H9 (cell line): Measurements from ENCODE around the gene CRIP2. TPM values are rescaled to one million over a fixed set of nuclear protein-coding genes. Genes with fewer than 3 reads are reported as not detected.
A peak's percentile ranks its signal among the peaks of the same experiment; 100 is the strongest.

ENCODE experiments used
- DNase-seq: peaks from one replicate; pipeline ENCODE4 v3.0.0-alpha.2; 2017
- H2AFZ ChIP-seq: one replicate; pipeline ENCODE4 v1.6.1; 2013; ENCODE audit warnings: mild to moderate bottlenecking, low read length, control low read depth, moderate library complexity
- H2AK5ac ChIP-seq: 2 replicates; pipeline ENCODE4 v1.6.1; 2013; ENCODE audit warnings: low read length, control low read depth, mixed read lengths; ENCODE audit not compliant: insufficient read length
- H2BK120ac ChIP-seq: one replicate; pipeline ENCODE4 v1.6.1; 2013; ENCODE audit warnings: low read depth, mild to moderate bottlenecking, low read length, control low read depth, inconsistent platforms; ENCODE audit not compliant: poor library complexity, severe bottlenecking
- H2BK12ac ChIP-seq: 2 replicates; pipeline ENCODE4 v1.6.1; 2013; ENCODE audit warnings: low read length, control low read depth, mixed read lengths, low read depth; ENCODE audit not compliant: insufficient read length
- H2BK15ac ChIP-seq: 2 replicates; pipeline ENCODE4 v1.6.1; 2013; ENCODE audit warnings: low read depth, low read length, control low read depth
- H2BK20ac ChIP-seq: one replicate; pipeline ENCODE4 v1.6.1; 2013; ENCODE audit warnings: low read depth, mild to moderate bottlenecking, low read length, control low read depth, inconsistent platforms; ENCODE audit not compliant: poor library complexity, severe bottlenecking
- H2BK5ac ChIP-seq: 2 replicates; pipeline ENCODE4 v1.6.1; 2013; ENCODE audit warnings: low read length, control low read depth, mixed read lengths; ENCODE audit not compliant: insufficient read length
- H3K14ac ChIP-seq: 2 replicates; pipeline ENCODE4 v1.6.1; 2013; ENCODE audit warnings: low read length, control low read depth; ENCODE audit not compliant: insufficient read depth
- H3K18ac ChIP-seq: 2 replicates; pipeline ENCODE4 v1.6.1; 2013; ENCODE audit warnings: low read depth, mild to moderate bottlenecking, mixed read lengths, low read length, control low read depth; ENCODE audit not compliant: insufficient read length
- H3K23ac ChIP-seq: 2 replicates; pipeline ENCODE4 v1.6.1; 2013; ENCODE audit warnings: low read length, control low read depth, mixed read lengths, low read depth; ENCODE audit not compliant: insufficient read length
- H3K23me2 ChIP-seq: 2 replicates; pipeline ENCODE4 v1.6.1; 2013; ENCODE audit warnings: low read depth, mild to moderate bottlenecking, mixed read lengths, low read length, control low read depth; ENCODE audit not compliant: insufficient read length, poor library complexity, severe bottlenecking
- H3K27ac ChIP-seq: 2 replicates; pipeline ENCODE4 v1.5.1; 2013; ENCODE audit warnings: low read length, control low read depth, mixed read lengths, low read depth; ENCODE audit not compliant: insufficient read length
- H3K27me3 ChIP-seq: 2 replicates; pipeline ENCODE4 v1.6.1; 2013; ENCODE audit warnings: low read length, control low read depth, inconsistent platforms; ENCODE audit not compliant: insufficient read depth
- H3K4ac ChIP-seq: 2 replicates; pipeline ENCODE4 v1.6.1; 2013; ENCODE audit warnings: low read depth, mild to moderate bottlenecking, control low read depth, inconsistent platforms, low read length, moderate library complexity
- H3K4me1 ChIP-seq: 2 replicates; pipeline ENCODE4 v1.6.1; 2013; ENCODE audit warnings: low read length, control low read depth, inconsistent platforms; ENCODE audit not compliant: insufficient read depth
- H3K4me2 ChIP-seq: 2 replicates; pipeline ENCODE4 v1.6.1; 2013; ENCODE audit warnings: low read length, control low read depth, mixed read lengths; ENCODE audit not compliant: insufficient read length, insufficient read depth
- H3K56ac ChIP-seq: 2 replicates; pipeline ENCODE4 v1.6.1; 2013; ENCODE audit warnings: low read depth, mild to moderate bottlenecking, mixed read lengths, low read length, control low read depth; ENCODE audit not compliant: insufficient read length
- H3K79me1 ChIP-seq: 2 replicates; pipeline ENCODE4 v1.6.1; 2013; ENCODE audit warnings: low read depth, mild to moderate bottlenecking, moderate library complexity, low read length, control low read depth, inconsistent platforms; ENCODE audit not compliant: insufficient read depth, poor library complexity, severe bottlenecking
- H3K79me2 ChIP-seq: 2 replicates; pipeline ENCODE4 v1.6.1; 2013; ENCODE audit warnings: low read length, control low read depth, inconsistent platforms; ENCODE audit not compliant: insufficient read depth
- H3K9ac ChIP-seq: 2 replicates; pipeline ENCODE4 v1.6.1; 2013; ENCODE audit warnings: low read length, control low read depth, mixed read lengths; ENCODE audit not compliant: insufficient read length; ENCODE audit errors: extremely low read depth
- H3K9me3 ChIP-seq: one replicate; pipeline ENCODE4 v1.6.1; 2013; ENCODE audit warnings: low read depth, low read length, inconsistent platforms; ENCODE audit not compliant: control insufficient read depth
- H3T11ph ChIP-seq: one replicate; pipeline ENCODE4 v1.6.1; 2013; ENCODE audit warnings: mild to moderate bottlenecking, low read length, control low read depth, inconsistent platforms
- H4K20me1 ChIP-seq: one replicate; pipeline ENCODE4 v1.6.1; 2013; ENCODE audit not compliant: control insufficient read depth, insufficient read length, insufficient read depth
- H4K5ac ChIP-seq: 2 replicates; pipeline ENCODE4 v1.6.1; 2013; ENCODE audit warnings: low read depth, mild to moderate bottlenecking, mixed read lengths, low read length, control low read depth; ENCODE audit not compliant: insufficient read length
- H4K8ac ChIP-seq: replicated peaks from 2 replicates; pipeline ENCODE4 v1.6.1; 2013; ENCODE audit warnings: low read length, control low read depth, mixed read lengths, low read depth; ENCODE audit not compliant: insufficient read length
- H4K91ac ChIP-seq: 2 replicates; pipeline ENCODE4 v1.6.1; 2013; ENCODE audit warnings: low read depth, mild to moderate bottlenecking, moderate library complexity, mixed read lengths, low read length, control low read depth; ENCODE audit not compliant: insufficient read length
- H3K27ac Mint-ChIP-seq, 3 experiments: 2 replicates in 2 of 3; 3 replicates in 1 of 3; pipeline ENCODE4 v1.8.0; 2020 to 2021; ENCODE audit warnings: mixed read lengths in 3 of 3, mild to moderate bottlenecking in 1 of 3, moderate library complexity in 1 of 3
- H3K27me3 Mint-ChIP-seq: 2 replicates; pipeline ENCODE4 v1.8.0; 2021; ENCODE audit warnings: low read depth, mild to moderate bottlenecking, moderate library complexity, mixed read lengths
- H3K36me3 Mint-ChIP-seq, 3 experiments: 2 replicates in 2 of 3; 3 replicates in 1 of 3; pipeline ENCODE4 v1.8.0; 2020 to 2021; ENCODE audit warnings: low read depth in 3 of 3, mixed read lengths in 3 of 3; ENCODE audit not compliant: insufficient read depth in 1 of 3
- H3K4me1 Mint-ChIP-seq, 2 experiments: 2 replicates each; pipeline ENCODE4 v1.8.0; 2020; ENCODE audit warnings: mixed read lengths in 2 of 2
- H3K4me3 Mint-ChIP-seq, 2 experiments: 2 replicates in 1 of 2; 3 replicates in 1 of 2; pipeline ENCODE4 v1.8.0; 2020 to 2021; ENCODE audit warnings: mild to moderate bottlenecking in 2 of 2, mixed read lengths in 2 of 2, moderate library complexity in 1 of 2
- H3K9me3 Mint-ChIP-seq, 2 experiments: 2 replicates in 1 of 2; 3 replicates in 1 of 2; pipeline ENCODE4 v1.8.0; 2020; ENCODE audit warnings: mild to moderate bottlenecking in 2 of 2, mixed read lengths in 2 of 2, moderate library complexity in 1 of 2
- CTCF ChIP-seq: fragments of 200-600 bp; sonication (generic); conservative IDR thresholded peaks from 3 replicates; pipeline ENCODE4 v1.8.0; 2021; ENCODE audit warnings: antibody characterized with exemption, mild to moderate bottlenecking
- WGBS: extraction: QIAGEN DNeasy Blood & Tissue Kit; methylation state at CpG from one replicate; pipeline ENCODE4 v1.1.7; 2013; ENCODE audit warnings: missing lambda C conversion rate, low lambda C conversion rate, mixed read lengths; ENCODE audit not compliant: insufficient read length; ENCODE audit errors: extremely low coverage; 5-methylcytosine and 5-hydroxymethylcytosine counted together
- total RNA-seq: library from RNA; stranded (reverse); gene quantifications from 2 replicates; pipeline ENCODE4 v1.2.1, GENCODE V29; 2021

Gene CRIP2
- total RNA-seq, 1 experiment from 2014 or later: 5.7 TPM

GRCh38 chr14:105483300-105484068 is 8.9 kb downstream of the CRIP2 start:
- WGBS: no CpG with 5 or more reads among the region's 18 CpGs
- H2AK5ac ChIP-seq: no peak overlapping the region

More at GRCh38 chr14:105483300-105484068, 8.9 kb downstream of the CRIP2 start:
- Histone ChIP-seq H3K4ac (peak overlapping the region; percentile 93), H2BK15ac (no peak overlapping the region), H2BK12ac (peak overlapping the region; percentile 53), H3T11ph (no peak overlapping the region), H3K9ac (no peak overlapping the region), H3K9me3 (no peaks in the 10 kb centered on the region), H3K27me3 (peaks cover 43% of the 10 kb centered on the region), H2AFZ (no peak overlapping the region), H3K79me1 (no peaks in the 10 kb centered on the region), H3K56ac (no peak overlapping the region), H4K5ac (no peak overlapping the region), H3K23ac (no peak overlapping the region), H4K20me1 (no peaks in the 10 kb centered on the region), H3K18ac (peak overlapping the region; percentile 91), H3K4me1 (no peaks in the 10 kb centered on the region), H3K23me2 (peaks cover 7% of the 10 kb centered on the region), H4K8ac (no peak overlapping the region), H2BK5ac (no peak overlapping the region), H2BK20ac (no peak overlapping the region), H3K4me2 (no peak overlapping the region), H2BK120ac (no peak overlapping the region), H3K79me2 (no peaks in the 10 kb centered on the region), H3K14ac (peak overlapping the region; percentile 90), H4K91ac (peak overlapping the region; percentile 86), H3K27ac (no peak overlapping the region)
- no peak for TF ChIP-seq CTCF
- H3K4me1 Mint-ChIP-seq: peaks cover 11 to 28% of the 10 kb centered on the region in 2 experiments
- no peak overlapping the region for H3K27ac Mint-ChIP-seq
- DNase-seq: no peak
- H3K4me3 Mint-ChIP-seq: no peak overlapping the region
- peaks cover 90% of the 10 kb centered on the region for H3K27me3 Mint-ChIP-seq
- H3K36me3 Mint-ChIP-seq: no peaks in the 10 kb centered on the region
- no peaks in the 10 kb centered on the region for H3K9me3 Mint-ChIP-seq
